OCI-LY1 (cell line): ENCODE results near the gene ST6GAL1.

ENCODE experiments used
- H2AFZ ChIP-seq: fragments of 200-600 bp; sonication (generic), shearing (Covaris generic); 2 replicates; pipeline ENCODE4 v1.6.0; 2014; ENCODE audit warnings: antibody characterized with exemption, mild to moderate bottlenecking, low read length
- H3F3A ChIP-seq: fragments of 200-600 bp; sonication (generic), shearing (Covaris generic); 2 replicates; pipeline ENCODE4 v1.6.0; 2014; ENCODE audit warnings: mild to moderate bottlenecking, antibody characterized with exemption, low read length, moderate library complexity; ENCODE audit not compliant: insufficient read depth
- H3K27ac ChIP-seq: fragments of 200-600 bp; sonication (generic); 2 replicates; pipeline ENCODE4 v1.5.1; 2014; ENCODE audit warnings: low read length, mixed run types, mild to moderate bottlenecking, low read depth; ENCODE audit not compliant: poor library complexity, severe bottlenecking
- H3K27me3 ChIP-seq: fragments of 200-600 bp; sonication (generic); 2 replicates; pipeline ENCODE4 v1.6.0; 2014; ENCODE audit warnings: antibody characterized with exemption, mild to moderate bottlenecking, low read length, moderate library complexity; ENCODE audit not compliant: insufficient read depth
- H3K36me3 ChIP-seq: fragments of 200-600 bp; sonication (generic); 2 replicates; pipeline ENCODE4 v1.6.1; 2014; ENCODE audit warnings: mild to moderate bottlenecking, antibody characterized with exemption, low read length, moderate library complexity, mixed read lengths; ENCODE audit not compliant: insufficient read depth
- H3K4me1 ChIP-seq: fragments of 200-600 bp; sonication (generic); 2 replicates; pipeline ENCODE4 v1.5.1; 2014; ENCODE audit warnings: mild to moderate bottlenecking, low read length, moderate library complexity; ENCODE audit not compliant: insufficient read depth, severe bottlenecking
- H3K4me2 ChIP-seq: fragments of 200-600 bp; sonication (generic), shearing (Covaris generic); 2 replicates; pipeline ENCODE4 v1.6.1; 2014; ENCODE audit warnings: low read length
- H3K4me3 ChIP-seq: fragments of 200-600 bp; sonication (generic); 2 replicates; pipeline ENCODE4 v1.5.1; 2014; ENCODE audit warnings: low read length, low read depth, mild to moderate bottlenecking, mixed read lengths; ENCODE audit not compliant: poor library complexity, severe bottlenecking
- H3K79me2 ChIP-seq: fragments of 200-600 bp; shearing (Covaris generic); 2 replicates; pipeline ENCODE4 v1.6.1; 2016; ENCODE audit warnings: mixed run types, low read length, mixed read lengths; ENCODE audit not compliant: insufficient read depth
- H3K9ac ChIP-seq: fragments of 200-600 bp; sonication (generic), shearing (Covaris generic); 2 replicates; pipeline ENCODE4 v1.6.1; 2014; ENCODE audit warnings: mild to moderate bottlenecking, low read length, mixed read lengths
- H3K9me2 ChIP-seq: fragments of 200-600 bp; sonication (generic), shearing (Covaris generic); 2 replicates; pipeline ENCODE4 v1.6.1; 2014; ENCODE audit warnings: low read depth, mild to moderate bottlenecking, low read length, mixed read lengths
- H3K9me3 ChIP-seq: fragments of 200-600 bp; shearing (Covaris generic); 2 replicates; pipeline ENCODE4 v1.6.1; 2014; ENCODE audit warnings: low read length, mixed read lengths
- H4K20me1 ChIP-seq: fragments of 200-600 bp; sonication (generic), shearing (Covaris generic); 2 replicates; pipeline ENCODE4 v1.6.0; 2016; ENCODE audit warnings: mild to moderate bottlenecking, low read length; ENCODE audit not compliant: insufficient read depth
- EZH2 ChIP-seq: fragments of 200-600 bp; sonication (generic), shearing (Covaris generic); IDR thresholded peaks from 2 replicates; pipeline ENCODE4 v1.8.0; 2017; ENCODE audit warnings: borderline replicate concordance, mixed run types, mild to moderate bottlenecking, antibody characterized with exemption, low read length, moderate library complexity, mixed read lengths
- TF ChIP-seq, protein P1 (sequence below): fragments of 200-600 bp; sonication (generic), shearing (Covaris generic); IDR thresholded peaks from 2 replicates; pipeline ENCODE4 v1.5.1; 2017; ENCODE audit warnings: mild to moderate bottlenecking, antibody characterized with exemption, low read length, moderate library complexity, mixed read lengths

The ST6GAL1 gene

GRCh38 chr3:186945255-186945823 lies 15.0 kb downstream of the ST6GAL1 start:
- Histone ChIP-seq H2AFZ (no peak overlapping the region), H3F3A (no peaks in the 10 kb centered on the region), H3K79me2 (peaks cover 26% of the 10 kb centered on the region), H3K4me1 (peaks cover 67% of the 10 kb centered on the region), H3K27me3 (no peaks in the 10 kb centered on the region), H3K9me2 (no peaks in the 10 kb centered on the region), H3K9me3 (no peaks in the 10 kb centered on the region), H3K4me3 (no peak overlapping the region), H3K36me3 (peaks cover 62% of the 10 kb centered on the region), H3K9ac (no peak overlapping the region), H3K4me2 (no peak overlapping the region), H4K20me1 (no peaks in the 10 kb centered on the region), H3K27ac (peak overlapping the region; percentile 34)
- TF ChIP-seq, protein P1, sequence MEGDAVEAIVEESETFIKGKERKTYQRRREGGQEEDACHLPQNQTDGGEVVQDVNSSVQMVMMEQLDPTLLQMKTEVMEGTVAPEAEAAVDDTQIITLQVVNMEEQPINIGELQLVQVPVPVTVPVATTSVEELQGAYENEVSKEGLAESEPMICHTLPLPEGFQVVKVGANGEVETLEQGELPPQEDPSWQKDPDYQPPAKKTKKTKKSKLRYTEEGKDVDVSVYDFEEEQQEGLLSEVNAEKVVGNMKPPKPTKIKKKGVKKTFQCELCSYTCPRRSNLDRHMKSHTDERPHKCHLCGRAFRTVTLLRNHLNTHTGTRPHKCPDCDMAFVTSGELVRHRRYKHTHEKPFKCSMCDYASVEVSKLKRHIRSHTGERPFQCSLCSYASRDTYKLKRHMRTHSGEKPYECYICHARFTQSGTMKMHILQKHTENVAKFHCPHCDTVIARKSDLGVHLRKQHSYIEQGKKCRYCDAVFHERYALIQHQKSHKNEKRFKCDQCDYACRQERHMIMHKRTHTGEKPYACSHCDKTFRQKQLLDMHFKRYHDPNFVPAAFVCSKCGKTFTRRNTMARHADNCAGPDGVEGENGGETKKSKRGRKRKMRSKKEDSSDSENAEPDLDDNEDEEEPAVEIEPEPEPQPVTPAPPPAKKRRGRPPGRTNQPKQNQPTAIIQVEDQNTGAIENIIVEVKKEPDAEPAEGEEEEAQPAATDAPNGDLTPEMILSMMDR, result no peak
- TF ChIP-seq EZH2, result no peak

- H3K4me2 ChIP-seq, result peak overlapping the region; percentile 61
- H3K27ac ChIP-seq, result peak overlapping the region; percentile 95
- H3K36me3 ChIP-seq, result peaks cover 69% of the 10 kb centered on the region
- H2AFZ ChIP-seq, result no peak overlapping the region
- peak overlapping the region; percentile 37 for H3K4me3 ChIP-seq
- no peak for TF ChIP-seq EZH2
- TF ChIP-seq, protein P1, result no peak
- H3K9ac ChIP-seq, result peak overlapping the region; percentile 60
- H3K9me2 ChIP-seq, result no peaks in the 10 kb centered on the region
- no peaks in the 10 kb centered on the region for H3K9me3 ChIP-seq
- no peaks in the 10 kb centered on the region for H3F3A ChIP-seq
- H3K4me1 ChIP-seq, result peaks cover 54% of the 10 kb centered on the region
- H3K27me3 ChIP-seq, result no peaks in the 10 kb centered on the region
- H4K20me1 ChIP-seq, result no peaks in the 10 kb centered on the region
- peaks cover 22% of the 10 kb centered on the region for H3K79me2 ChIP-seq
These were observed 16.5 kb downstream of the ST6GAL1 start for GRCh38 chr3:186946756-186947375.

DNA sequence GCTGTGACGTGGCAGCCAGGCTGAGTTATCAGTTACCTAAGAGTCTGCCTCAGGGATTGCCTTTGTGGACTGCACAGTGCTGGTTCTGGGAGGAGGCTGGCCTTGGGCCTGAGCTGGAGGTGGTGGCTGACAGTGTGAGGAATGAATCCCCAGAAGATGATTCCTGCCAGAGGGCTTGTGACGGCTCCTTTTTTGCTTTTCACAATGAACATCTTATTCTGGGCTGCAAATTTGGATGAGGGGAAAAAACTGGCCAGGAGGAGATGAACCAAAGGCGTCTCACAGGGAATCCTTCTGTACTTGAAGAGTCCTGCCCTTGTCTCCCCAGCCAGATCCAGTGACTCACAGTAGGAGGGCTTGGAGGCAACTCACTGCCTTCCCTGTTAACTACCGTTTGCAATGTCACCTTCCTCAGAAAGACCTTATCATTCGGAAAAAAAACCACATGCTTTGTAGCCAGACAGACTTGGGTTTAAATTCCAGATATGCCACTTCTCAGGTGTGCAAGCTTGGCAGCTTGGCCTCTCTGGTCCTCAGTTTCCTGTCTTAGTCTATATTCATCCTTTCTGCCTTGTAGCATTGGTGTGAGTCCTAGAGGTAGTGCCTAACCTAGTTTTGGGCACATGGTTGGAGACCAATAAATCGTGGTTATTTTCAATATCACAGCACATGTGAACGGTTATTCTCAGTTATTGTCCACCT lies 19.1 kb downstream of the ST6GAL1 start:
- Histone ChIP-seq H3K4me1 (peaks cover 54% of the 10 kb centered on the region), H3K4me2 (peak overlapping the region; percentile 64; the same call in 1 of the 2 replicates), H3K4me3 (peak overlapping the region; percentile 45), H3F3A (no peaks in the 10 kb centered on the region), H2AFZ (no peak overlapping the region), H3K9ac (peak overlapping the region; percentile 63; the same call in 1 of the 2 replicates), H3K27me3 (no peaks in the 10 kb centered on the region), H3K79me2 (peaks cover 37% of the 10 kb centered on the region), H3K9me2 (no peaks in the 10 kb centered on the region), H3K9me3 (no peaks in the 10 kb centered on the region), H3K36me3 (peaks cover 69% of the 10 kb centered on the region), H4K20me1 (no peaks in the 10 kb centered on the region), H3K27ac (peak overlapping the region; percentile 95)
- TF ChIP-seq, protein P1, result no peak
- TF ChIP-seq EZH2, result no peak
